ENCODE results near the gene CCDC13.
A peak's percentile ranks its signal among the peaks of the same experiment; 100 is the strongest.

Gene CCDC13

DNA sequence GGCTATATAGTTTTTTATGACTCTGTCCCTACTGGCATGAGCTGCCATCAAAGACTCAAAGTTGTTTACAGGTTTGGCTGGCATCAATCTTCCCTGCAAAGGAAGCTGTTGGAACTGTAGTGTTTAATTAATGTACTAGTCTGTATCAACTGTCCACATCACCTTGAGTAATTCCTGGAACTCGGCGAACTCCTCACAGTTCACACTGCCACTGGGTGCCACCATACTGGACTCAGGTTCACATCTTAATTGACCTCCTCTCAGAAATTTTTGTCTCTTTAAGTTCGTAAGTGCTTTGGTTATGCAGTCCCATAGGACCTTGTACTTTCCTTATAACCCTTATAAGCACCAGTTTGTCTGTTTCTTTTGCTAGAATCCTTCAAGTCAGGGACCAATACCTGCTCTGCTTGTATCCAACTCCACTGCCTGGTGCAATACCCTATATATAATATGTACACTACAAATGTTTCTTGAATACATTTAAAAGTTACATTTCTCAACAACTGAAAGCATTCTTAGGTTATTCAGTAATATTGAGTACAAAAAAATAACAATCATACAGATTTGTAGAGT, 28.1 kb upstream of the CCDC13 start:
- intact Hi-C loops (cut with DNase I) = no loop called here
- no peak for DNase-seq

DNA sequence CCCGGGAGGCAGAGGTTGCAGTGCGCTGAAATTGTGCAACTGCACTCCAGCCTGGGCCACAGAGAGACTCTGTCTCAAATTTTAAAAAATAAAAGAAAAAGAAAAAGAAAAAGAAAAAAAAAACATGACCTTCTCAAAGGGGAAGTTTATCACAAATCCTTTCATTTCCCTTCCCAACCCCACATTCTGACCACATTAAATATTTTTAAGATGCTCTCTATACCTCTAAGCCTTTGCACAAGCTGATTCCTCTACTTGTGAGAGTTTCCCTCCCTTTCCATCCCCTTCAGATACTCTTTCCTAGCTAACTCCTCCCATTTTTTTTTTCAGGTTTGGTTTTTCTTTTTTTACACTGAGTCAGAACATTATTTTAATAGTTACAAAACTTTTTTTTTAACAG, 27.2 kb upstream of the CCDC13 start:
- intact Hi-C loops (cut with DNase I) = no loop called here

GRCh38 chr3:42799376-42799775, 26.3 kb upstream of the CCDC13 start:
- intact Hi-C loops (cut with DNase I) = no loop called here
- no peak for DNase-seq

More for the DNA sequence above, 27.2 kb upstream of the CCDC13 start:
- no peak for DNase-seq

- no peak for DNase-seq
- intact Hi-C loops (cut with DNase I) = no loop called here
Observed at GRCh38 chr3:42796332-42796885, 23.4 kb upstream of the CCDC13 start.

DNA sequence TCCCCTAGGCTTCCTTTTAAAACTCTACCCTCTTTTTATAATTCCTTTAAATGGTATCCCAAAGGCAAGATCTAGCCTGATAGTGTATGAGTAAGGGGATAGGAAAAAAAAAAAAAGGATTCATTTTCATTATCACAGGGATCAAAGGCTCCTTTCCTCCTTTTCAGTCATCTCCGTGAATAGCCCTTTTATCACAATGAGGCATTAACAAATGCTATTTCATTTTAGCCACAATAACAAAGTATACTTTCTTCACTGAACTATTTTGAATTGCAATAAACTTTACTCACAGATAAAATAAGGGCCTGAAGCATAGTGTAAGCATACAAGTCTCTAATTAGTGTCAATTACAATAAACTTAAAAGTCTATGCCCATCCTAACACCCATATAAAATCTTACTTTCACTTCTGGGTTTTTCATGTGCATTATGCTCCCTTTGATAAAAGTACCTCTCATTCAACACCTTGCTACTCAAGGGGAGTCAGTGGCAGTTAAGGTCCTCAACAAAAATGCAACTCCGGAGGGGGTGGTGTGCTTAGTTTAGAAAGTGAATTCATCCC, 22.6 kb upstream of the CCDC13 start:
- no peak for DNase-seq
- intact Hi-C loops (cut with DNase I) = no loop called here

- DNase-seq = no peak
- intact Hi-C loops (cut with DNase I) = no loop called here
Observed at GRCh38 chr3:42790714-42791229, 17.7 kb upstream of the CCDC13 start.

DNA sequence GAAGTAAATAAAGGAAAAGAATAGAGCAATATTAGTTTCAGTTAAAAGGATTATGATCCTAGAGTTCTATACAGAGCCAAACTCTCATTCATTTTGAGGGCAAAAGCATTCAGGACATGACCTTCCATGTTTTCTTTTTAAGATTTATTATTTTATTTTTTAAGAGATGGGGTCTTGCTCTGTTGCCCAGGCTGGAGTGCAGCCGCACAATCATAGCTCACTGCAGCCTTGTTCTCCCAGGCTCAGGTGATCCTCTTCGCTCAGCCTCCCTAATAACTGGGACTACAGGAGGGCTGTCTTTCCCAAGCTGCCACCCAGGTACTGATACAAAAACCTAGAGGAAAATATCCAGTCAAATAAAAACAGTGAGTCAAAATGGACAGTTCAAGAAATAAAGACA, 13.6 kb upstream of the CCDC13 start:
- intact Hi-C loops (cut with DNase I) = no loop called here
- DNase-seq = no peak

DNA sequence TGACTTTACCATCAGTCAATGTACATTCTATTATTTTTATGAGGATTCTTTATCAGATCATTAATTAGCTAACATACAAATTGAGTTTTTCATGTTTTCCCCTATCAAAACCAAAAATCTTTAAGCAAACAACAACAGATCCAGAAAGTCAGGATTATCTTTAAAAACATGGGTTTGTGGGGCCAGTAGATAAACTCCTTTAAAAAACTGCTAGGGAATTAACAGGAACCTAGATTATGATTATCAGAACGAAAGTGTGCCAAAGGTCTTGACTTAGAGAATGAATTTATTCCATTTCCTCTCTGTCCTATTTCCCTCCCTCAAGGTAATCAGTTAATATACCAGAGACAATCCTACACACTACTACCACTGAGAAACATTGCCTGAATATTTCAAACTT, 13.2 kb upstream of the CCDC13 start:
- no peak for DNase-seq
- intact Hi-C loops (cut with DNase I) = no loop called here

GRCh38 chr3:42780892-42781700, 8.0 kb upstream of the CCDC13 start:
- DNase-seq = peak in 7 of 42 donors; percentile 23 to 70 (median 43)
- intact Hi-C loops (cut with DNase I) = loop anchor here (5.0 kb wide), 2 partner anchors 56 to 101 kb away; no protein-coding TSS in a partner anchor

GRCh38 chr3:42780398-42780797, 7.3 kb upstream of the CCDC13 start:
- DNase-seq = no peak
- intact Hi-C loops (cut with DNase I) = loop anchor here (5.0 kb wide), 2 partner anchors 57 to 102 kb away; no protein-coding TSS in a partner anchor

DNA sequence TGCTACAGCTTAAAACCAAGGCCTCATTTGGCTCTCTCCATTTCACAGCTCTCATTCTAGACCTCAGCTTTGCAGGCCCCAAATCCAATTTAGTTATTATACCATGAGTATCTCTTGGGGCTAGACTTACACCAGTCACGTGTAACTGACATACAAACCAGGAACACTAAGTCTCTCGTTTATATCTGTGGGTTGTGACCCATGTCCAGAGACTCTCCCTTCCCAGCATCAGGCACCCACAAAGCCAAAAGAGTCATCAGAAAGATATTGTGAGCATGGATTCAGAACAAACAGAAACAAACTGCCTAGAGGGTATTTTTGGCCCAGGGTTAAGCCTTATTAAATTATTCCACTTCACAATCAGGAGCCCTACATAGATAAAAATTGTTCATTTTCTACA, 5.6 kb upstream of the CCDC13 start:
- DNase-seq = no peak
- intact Hi-C loops (cut with DNase I) = no loop called here

- intact Hi-C loops (cut with DNase I) = no loop called here
- no peak for DNase-seq
Observed at GRCh38 chr3:42773409-42773751, 327 bp upstream of the CCDC13 start.

- no peak for DNase-seq
- intact Hi-C loops (cut with DNase I) = no loop called here
Observed at GRCh38 chr3:42771271-42771670, 1.8 kb downstream of the CCDC13 start.

DNA sequence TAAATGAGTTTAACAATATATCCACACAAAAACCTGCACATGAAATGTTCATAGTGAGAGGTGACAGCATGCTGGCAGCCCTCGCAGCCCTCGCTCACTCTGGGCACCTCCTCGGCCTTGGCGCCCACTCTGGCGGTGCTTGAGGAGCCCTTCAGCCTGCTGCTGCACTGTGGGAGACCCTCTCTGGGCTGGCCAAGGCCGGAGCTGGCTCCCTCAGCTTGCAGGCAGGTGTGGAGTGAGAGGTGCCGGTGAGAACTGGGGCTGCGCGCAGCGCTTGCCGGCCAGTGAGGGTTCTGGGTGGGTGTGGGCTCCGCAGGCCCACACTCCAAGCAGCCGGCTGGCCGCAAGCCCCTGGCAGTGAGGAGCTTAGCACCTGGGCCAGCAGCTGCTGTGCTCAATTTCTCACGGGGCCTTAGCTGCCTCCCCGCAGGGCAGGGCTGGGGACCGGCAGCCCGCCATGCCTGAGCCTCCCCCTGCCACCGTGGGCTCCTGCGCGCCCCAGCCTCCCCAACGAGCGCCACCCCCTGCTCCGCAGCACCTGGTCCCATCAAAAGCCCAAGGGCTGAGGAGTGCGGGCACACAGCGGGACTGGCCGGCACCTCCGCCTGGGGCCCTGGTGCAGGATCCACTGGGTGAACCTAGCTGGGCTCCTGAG, 3.4 kb downstream of the CCDC13 start:
- intact Hi-C loops (cut with DNase I) = no loop called here
- no peak for DNase-seq

DNA sequence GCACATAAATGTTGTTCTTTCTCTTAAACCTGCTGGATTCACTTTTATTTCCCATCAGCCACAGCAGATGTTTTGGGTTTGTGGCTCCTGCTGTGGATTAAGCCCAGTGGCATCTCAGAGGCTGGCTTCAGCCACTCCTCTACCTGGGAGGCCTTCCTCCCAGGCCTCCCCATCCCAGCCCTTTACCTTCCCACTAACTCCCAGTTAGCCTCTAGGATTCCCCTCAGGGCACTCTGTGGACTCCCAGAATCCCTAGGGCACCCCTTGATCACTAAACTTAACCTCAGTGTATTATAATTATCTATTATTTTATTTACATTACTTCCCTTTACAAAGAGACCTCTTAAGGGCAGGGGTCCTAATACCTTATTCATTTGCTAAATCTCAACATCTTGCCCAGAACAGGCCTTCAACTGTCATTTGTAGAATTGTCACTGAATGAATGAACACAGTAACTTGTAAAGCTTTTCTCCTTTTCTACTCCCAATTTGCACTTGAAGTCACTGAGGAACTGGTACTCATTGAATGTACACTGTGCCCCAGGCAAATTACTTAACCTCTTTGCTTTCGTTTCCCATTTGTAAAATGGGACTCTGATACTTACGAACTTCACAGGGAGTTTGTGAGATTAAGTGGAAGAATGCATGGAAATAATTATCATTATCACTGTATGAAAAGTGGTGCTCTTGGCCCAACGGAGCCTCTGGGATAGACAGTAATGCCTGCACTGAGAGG, 8.3 kb downstream of the CCDC13 start:
- intact Hi-C loops (cut with DNase I) = no loop called here
- peak in 1 of 42 donors; percentile 20 for DNase-seq

DNA sequence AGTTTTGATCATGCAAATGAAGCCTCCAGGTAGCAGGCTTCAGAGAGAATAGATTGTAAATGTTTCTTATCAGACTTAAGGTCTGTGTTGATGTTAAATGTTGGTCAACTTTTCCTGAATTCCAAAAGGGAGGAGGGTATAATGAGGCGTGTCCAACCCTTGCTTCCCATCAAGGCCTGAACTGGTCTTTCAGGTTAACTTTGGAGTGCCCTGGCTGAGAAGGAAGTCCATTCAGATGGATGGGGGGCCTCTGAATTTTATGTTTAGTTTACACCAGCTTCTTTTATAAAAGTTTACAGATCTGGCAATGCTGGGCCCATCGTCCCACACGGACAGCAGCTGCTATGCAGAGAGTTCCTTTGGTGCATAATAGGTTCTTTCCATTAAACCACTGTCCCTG, 8.9 kb downstream of the CCDC13 start:
- intact Hi-C loops (cut with DNase I) = no loop called here
- DNase-seq = peak in 1 of 42 donors; percentile 16

DNA sequence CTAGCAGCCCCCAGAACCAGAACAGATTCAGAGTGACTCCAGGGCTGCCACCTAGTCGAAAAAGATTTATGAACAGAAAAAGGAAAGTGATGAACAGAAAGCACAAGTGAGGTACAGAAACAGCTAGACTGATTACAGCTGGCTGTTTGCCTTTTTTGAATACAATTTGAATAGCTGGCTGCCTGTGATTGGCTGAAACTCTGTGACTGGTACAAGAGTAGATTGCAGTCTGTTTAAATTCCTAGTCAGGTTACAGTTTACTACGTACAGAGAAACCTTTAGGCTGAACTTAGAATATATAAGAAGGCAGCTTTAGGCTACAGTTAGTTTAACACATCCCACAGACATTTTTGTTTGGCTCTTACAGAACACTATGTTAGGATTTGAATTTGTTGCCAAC, 10.0 kb downstream of the CCDC13 start:
- intact Hi-C loops (cut with DNase I) = no loop called here
- peak in 5 of 42 donors; percentile 21 to 53 (median 30) for DNase-seq

- intact Hi-C loops (cut with DNase I) = no loop called here
- peak in 2 of 42 donors; percentile 8 to 43 for DNase-seq
Observed at GRCh38 chr3:42762046-42762724, 10.9 kb downstream of the CCDC13 start.

All from head of caudate nucleus (tissue), 42 donors.